Measurements from ENCODE around the gene GREB1. TPM values are rescaled to one million over a fixed set of nuclear protein-coding genes. Genes with fewer than 3 reads are reported as not detected.

The GREB1 gene, protein sequence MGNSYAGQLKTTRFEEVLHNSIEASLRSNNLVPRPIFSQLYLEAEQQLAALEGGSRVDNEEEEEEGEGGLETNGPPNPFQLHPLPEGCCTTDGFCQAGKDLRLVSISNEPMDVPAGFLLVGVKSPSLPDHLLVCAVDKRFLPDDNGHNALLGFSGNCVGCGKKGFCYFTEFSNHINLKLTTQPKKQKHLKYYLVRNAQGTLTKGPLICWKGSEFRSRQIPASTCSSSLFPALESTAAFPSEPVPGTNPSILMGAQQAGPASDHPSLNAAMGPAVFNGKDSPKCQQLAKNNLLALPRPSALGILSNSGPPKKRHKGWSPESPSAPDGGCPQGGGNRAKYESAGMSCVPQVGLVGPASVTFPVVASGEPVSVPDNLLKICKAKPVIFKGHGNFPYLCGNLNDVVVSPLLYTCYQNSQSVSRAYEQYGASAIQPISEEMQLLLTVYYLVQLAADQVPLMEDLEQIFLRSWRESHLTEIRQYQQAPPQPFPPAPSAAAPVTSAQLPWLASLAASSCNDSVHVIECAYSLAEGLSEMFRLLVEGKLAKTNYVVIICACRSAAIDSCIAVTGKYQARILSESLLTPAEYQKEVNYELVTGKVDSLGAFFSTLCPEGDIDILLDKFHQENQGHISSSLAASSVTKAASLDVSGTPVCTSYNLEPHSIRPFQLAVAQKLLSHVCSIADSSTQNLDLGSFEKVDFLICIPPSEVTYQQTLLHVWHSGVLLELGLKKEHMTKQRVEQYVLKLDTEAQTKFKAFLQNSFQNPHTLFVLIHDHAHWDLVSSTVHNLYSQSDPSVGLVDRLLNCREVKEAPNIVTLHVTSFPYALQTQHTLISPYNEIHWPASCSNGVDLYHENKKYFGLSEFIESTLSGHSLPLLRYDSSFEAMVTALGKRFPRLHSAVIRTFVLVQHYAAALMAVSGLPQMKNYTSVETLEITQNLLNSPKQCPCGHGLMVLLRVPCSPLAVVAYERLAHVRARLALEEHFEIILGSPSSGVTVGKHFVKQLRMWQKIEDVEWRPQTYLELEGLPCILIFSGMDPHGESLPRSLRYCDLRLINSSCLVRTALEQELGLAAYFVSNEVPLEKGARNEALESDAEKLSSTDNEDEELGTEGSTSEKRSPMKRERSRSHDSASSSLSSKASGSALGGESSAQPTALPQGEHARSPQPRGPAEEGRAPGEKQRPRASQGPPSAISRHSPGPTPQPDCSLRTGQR (N-terminal part only)
- total RNA-seq, result 2.7 TPM

GRCh38 chr2:11533278-11534070 is at the start of gene GREB1:
TSS of gene GREB1 (plus strand) at chr2:11534045. CDS start at chr2:11556615, 22,570 bp downstream.
- peak; percentile 4 for DNase-seq

DNA sequence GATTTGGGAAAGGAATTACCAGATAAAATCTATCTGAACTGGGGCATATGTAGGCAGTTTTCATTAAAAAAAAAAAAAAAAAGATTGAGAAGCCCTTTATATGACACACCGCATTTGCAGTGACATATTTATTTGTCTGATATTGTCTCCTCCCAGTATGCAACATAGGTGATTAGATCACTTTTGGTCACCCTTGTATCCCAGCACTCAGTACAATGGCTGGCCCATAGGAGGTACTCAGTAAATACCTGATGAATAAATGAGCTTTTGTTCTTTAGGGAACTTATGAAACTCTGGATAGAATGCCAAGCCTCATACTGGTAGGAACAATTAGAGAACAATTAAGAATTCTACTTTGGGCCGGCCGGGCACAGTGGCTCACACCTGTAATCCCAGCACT is 45.0 kb upstream of the GREB1 start:
- DNase-seq, result no peak

DNA sequence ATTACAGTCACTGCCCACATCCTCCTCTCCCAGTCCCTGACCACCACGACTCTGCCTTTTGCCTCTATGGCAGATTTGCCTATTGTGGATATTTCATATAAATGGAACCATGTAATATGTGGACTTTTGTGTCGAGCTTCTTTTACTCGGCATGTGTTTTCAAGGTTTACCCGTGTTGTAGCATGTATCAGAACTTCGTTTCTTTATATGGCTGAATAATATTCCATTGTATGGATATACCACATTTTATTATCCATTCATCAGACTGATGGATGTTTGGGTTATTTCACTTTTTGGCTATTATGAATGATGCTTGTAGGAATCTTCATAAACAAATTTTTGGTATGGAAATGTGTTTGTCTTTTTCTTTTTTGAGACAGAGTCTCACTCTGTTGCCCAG is 43.7 kb upstream of the GREB1 start:
- no peak for DNase-seq

GRCh38 chr2:11491348-11491933 is 42.4 kb upstream of the GREB1 start:
- DNase-seq, result no peak

DNA sequence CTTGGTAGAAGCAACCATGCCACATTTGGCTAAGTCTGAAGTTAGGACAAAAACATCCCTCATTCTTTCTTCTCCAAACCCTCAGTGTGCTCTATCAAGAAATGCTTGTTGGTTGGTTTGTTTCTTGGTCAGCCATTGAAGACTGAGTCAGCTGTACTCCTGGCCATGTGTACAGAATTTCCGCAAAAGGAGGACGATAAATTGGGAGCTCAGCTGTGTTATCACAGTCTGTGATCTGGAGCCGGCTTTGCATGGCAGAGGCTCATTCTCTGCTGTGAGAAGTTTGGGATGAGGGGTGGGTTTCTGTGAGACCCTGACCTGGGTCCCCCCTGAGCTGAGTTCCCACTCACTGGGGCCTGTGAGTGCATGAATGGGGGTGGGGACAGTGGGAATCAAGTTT is 41.6 kb upstream of the GREB1 start:
- DNase-seq, result no peak

DNA sequence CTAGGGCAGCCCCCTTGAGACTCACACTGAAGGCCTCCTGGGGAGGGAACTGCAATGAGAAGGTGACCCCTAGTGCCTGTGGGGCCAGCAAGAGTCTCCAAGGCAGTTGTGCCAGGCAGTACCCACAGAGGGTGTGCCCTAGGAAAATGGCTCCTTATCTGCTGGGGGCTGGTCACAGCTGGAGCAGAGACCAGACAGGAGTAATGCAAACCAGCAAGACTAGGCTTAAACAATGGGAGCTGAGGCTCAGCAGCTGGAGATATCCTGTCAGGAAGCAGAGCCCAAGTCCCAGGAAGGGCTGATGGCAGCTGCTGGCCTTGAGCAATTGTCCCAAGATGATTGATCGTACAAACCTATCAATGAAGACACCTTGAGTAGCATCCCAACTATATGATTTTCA is 41.1 kb upstream of the GREB1 start:
- DNase-seq, result no peak

GRCh38 chr2:11493282-11493681 is 40.6 kb upstream of the GREB1 start:
- DNase-seq, result no peak

GRCh38 chr2:11494310-11494709 is 39.5 kb upstream of the GREB1 start:
- DNase-seq, result no peak

DNA sequence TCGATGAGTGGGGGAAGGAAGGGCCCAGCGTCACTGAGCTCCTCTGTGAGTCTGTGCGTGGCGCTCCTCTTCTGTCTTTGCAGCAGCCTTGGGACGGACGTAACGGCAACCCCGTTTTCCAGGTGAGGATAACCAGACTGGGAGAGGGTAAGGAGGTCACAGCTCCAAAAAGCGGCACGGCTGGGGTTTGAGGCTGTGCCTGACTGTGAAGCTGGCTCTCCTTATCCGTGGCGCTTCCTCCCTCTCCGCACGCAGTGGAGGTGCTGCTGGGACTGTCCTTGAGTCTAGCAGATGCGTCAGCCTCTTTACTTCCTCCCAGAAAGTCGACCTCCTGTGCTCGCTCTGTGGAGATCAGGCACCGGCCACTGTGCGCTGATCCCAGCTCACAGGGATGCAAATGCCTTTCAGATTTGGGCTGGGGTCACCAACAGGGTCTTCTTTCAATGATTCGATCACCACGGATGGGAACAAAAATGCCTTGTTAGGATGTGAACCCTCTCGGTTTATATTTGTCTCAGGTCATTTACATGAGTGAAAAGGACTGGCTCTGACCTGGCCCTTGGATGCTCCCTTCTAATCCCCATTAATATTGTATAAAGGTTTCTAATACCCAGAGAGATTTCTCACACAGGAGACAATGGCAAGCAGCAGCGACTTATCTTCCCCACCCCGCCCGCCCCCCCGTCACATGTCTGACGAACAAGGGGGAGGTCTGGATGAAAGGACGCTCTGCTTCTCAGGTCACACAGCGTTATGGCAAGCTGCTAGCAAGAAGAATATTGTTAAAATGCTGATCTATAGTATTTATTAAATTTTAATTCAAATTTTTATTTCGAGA is 37.8 kb upstream of the GREB1 start:
- DNase-seq, result no peak

- DNase-seq, result peak; percentile 84
Measured at GRCh38 chr2:11498543-11499034, 35.3 kb upstream of the GREB1 start.

- peak; percentile 34 for DNase-seq
Measured at GRCh38 chr2:11499081-11499743, 34.6 kb upstream of the GREB1 start.

GRCh38 chr2:11500702-11501303 is 33.0 kb upstream of the GREB1 start:
- no peak for DNase-seq

GRCh38 chr2:11502740-11503292 is 31.0 kb upstream of the GREB1 start:
- DNase-seq, result no peak

DNA sequence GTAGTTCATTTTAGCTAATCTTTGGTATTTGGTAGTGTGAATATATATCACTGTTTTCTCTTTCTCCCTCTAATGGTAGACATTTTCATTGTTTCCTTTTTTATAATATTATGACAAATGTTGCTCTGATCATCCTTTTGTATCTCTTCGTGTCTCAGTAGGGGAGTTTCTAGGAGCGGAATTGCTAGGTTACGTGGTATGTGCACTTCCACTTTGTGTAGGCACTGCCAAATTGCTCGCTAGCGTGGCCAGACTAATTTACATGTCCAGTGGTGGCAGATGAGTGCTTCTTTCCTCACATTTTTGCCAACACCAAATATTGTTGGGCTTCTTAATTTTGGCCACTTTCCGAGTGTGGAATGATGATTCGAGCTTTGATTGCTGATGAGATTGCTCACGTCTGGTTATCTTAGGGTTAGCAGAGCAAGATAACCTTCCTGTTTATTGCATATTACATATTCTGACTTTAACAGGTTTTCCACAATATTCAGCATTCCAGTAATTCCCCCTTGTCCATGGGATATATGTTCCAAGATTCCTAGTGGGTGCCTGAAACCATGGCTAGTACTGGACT is 30.4 kb upstream of the GREB1 start:
- no peak for DNase-seq

DNA sequence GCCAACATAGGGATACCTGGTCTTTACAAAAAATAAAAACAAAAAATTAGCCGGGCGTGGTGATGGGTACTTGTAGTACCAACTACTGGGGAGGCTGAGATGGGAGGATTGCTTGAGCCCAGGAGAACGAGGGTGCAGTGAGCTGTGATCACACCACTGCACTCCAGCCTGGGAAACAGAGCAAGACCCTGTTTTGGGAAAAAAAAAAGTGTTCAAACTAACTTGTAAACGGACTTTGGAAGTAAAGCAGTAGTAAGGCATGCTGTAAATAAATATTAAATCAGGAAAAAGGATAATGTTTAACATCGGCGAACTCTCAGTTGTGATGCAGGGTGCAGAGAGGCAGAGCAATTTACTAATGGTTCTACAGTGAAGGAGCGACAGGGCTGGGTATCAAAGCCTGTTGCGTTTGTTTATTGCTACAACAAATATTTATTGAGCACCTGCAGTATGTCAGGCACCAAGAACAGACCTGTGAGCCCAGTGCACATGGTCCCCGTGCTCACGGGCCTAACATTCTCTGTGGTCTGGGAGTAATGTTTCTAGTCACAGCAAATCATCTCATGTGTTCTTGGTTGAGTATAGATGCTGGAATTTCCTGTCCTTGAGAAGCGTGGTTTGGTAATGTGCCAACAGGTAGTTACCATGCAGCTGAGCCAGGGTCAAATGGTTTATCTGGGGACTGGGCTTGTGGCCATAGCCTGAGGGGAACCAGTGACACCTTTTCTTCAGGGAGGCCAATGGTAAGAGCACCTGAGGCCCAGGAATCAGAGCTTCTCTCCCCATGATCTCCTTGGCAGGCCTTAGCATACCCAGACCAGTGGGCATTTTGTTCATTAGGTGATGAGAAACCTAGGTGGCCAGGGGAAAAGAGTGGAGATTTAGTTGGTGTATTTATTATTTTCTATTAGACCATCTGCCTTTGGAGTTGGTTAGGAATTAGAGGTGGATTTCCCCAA is 27.9 kb upstream of the GREB1 start:
- DNase-seq, result no peak

- DNase-seq, result no peak
Measured at GRCh38 chr2:11506611-11506969, 27.3 kb upstream of the GREB1 start.

GRCh38 chr2:11507517-11507916 is 26.3 kb upstream of the GREB1 start:
- DNase-seq, result no peak

Measured in skin of body (tissue), 2 donors.